GM19324 (cell line): ENCODE results near the gene PRAMEF13.
"Not testable (repeated sequence)": the region's sequence is repeated elsewhere in the genome, so short reads cannot be mapped to it uniquely, and the experiment has no call there.

Experiments
- ATAC-seq: cut with Tn5 transposase; IDR thresholded peaks from one replicate; pipeline ENCODE4 v1.9.1; 2021; ENCODE audit warnings: mild to moderate bottlenecking, moderate library complexity; ENCODE audit not compliant: unreplicated experiment, low FRiP score

Gene PRAMEF13

GRCh38 chr1:13171548-13171947 is 29.7 kb downstream of the PRAMEF13 start, which contains the start of gene PRAMEF9:
PRAMEF9 (plus strand) TSS chr1:13171848; CDS start chr1:13175281, 3,433 bp downstream.
- not testable (repeated sequence) for ATAC-seq

- not testable (repeated sequence) for ATAC-seq
These were observed 35.7 kb downstream of the PRAMEF13 start, which contains the start of gene HNRNPCL4 for GRCh38 chr1:13165531-13165930. HNRNPCL4 (minus strand) TSS chr1:13165631; CDS start chr1:13165467, 164 bp downstream.

GRCh38 chr1:13155909-13156308 is 45.3 kb downstream of the PRAMEF13 start, which contains the start of gene PRAMEF26:
PRAMEF26 (minus strand) TSS chr1:13156009; CDS start chr1:13153095, 2,914 bp downstream.
- ATAC-seq: not testable (repeated sequence)
